Esophagus muscularis mucosa (tissue), 4 donors: ENCODE results near the gene DYNC1I1. TPM values are rescaled to one million over a fixed set of nuclear protein-coding genes. Genes with fewer than 3 reads are reported as not detected.

Experiments
- DNase-seq: peaks from one replicate; pipeline ENCODE4 v3.0.0-alpha.2; 2017; ENCODE audit errors: extremely low spot score
- H3K27ac ChIP-seq, 4 donors: fragments of 200-600 bp; sonication (generic); replicated peaks in 1 of 4; 1 replicate in 3 of 4; 2 replicates in 1 of 4; pipeline ENCODE4 v1.5.1; 2016 to 2019; ENCODE audit warnings: mild to moderate bottlenecking in 1 of 4
- H3K27me3 ChIP-seq, 4 donors: fragments of 200-600 bp; sonication (generic); one replicate each; pipeline versions ENCODE4 v1.5.1 to v1.6.0; 2016 to 2019
- H3K36me3 ChIP-seq, 4 donors: fragments of 200-600 bp; sonication (generic); one replicate each; pipeline ENCODE4 v1.5.1; 2016 to 2019
- H3K4me1 ChIP-seq, 4 donors: fragments of 200-600 bp; sonication (generic); one replicate each; pipeline ENCODE4 v1.5.1; 2016 to 2019
- H3K4me3 ChIP-seq, 4 donors: fragments of 200-600 bp; sonication (generic); 1 replicate in 2 of 4; 2 replicates in 2 of 4; pipeline ENCODE4 v1.5.1; 2016 to 2019; ENCODE audit warnings: mild to moderate bottlenecking in 4 of 4, moderate library complexity in 1 of 4
- H3K9me3 ChIP-seq, 4 donors: fragments of 200-600 bp; sonication (generic); 1 replicate in 3 of 4; 2 replicates in 1 of 4; pipeline ENCODE4 v1.5.1; 2016 to 2019
- EP300 ChIP-seq: sonication (generic); formaldehyde crosslinking; IDR thresholded peaks from one replicate; pipeline ENCODE4 v1.6.1; 2017; ENCODE audit warnings: antibody characterized with exemption
- POLR2A ChIP-seq: fragments of 450-650 bp; IDR thresholded peaks from one replicate; pipeline ENCODE4 v1.6.1; 2017; ENCODE audit warnings: antibody characterized with exemption, moderate library complexity, mild to moderate bottlenecking, low read depth
- POLR2AphosphoS5 ChIP-seq, 2 donors: sonication (generic); formaldehyde crosslinking; IDR thresholded peaks; one replicate each; pipeline ENCODE4 v1.6.1; 2017; ENCODE audit warnings: antibody characterized with exemption in 2 of 2
- WGBS: methylation state at CpG from one replicate; pipeline ENCODE4 v1.1.5; 2018; 5-methylcytosine and 5-hydroxymethylcytosine counted together
- intact Hi-C: fragments of 100-400 bp; cut with DNase I; formaldehyde crosslinking; loops from one replicate; pipeline ENCODE4 v1.15.1; 2023
- total RNA-seq, 4 donors: library from RNA; depleted of rRNA; stranded (reverse); fragments of >200 nt; gene quantifications; one replicate each; pipeline versions ENCODE4 v1.1.0 to v1.2.1, GENCODE V29; 2016
- TF ChIP-seq, protein P1 (sequence below), 3 experiments: fragments of 200-600 bp in 2 of 3; fragments of 450-650 bp in 1 of 3; sonication (generic) in 2 of 3; IDR thresholded peaks; one replicate each; pipeline ENCODE4 v1.5.1; 2017 to 2019; ENCODE audit warnings: antibody characterized with exemption in 3 of 3, mild to moderate bottlenecking in 2 of 3, moderate library complexity in 1 of 3

Gene DYNC1I1
- total RNA-seq, 4 donors from 2014 or later: 8.7 to 16.4 (median 12.3) TPM

DNA sequence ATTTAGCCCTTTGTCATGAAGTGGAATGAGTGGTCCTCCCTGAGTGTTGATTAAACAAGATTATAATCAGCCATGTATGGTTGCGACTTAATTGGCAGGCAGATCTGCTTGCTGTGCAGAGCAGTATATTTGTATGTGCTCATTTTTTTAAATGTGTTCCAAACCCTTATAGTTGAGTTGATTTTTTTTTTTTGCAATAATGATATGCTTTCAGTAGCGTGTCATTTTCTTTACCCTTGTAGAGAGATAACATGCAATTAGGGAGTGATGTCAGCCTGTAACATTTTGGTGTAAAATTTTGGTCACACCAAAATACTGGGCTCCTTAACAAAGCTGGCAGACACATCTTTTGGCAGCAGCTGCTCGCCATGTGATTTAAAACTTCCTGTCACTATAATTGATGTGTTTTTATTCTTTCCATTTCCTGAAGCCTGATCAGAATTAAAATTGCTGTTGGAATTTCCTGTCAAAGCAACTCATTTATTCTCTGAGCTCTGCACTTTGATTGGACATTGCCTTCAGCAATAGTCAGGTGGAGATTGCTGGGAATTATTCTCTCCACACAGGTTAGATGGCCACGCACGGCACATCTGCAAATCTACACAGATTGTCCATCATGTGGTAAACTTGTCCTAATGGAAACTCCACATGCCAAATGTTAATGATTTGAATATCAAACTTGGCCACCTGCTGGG is 125.3 kb downstream of the DYNC1I1 start:
- peaks cover 0 to 4% (median 0%) of the 10 kb centered on the region in 4 donors for H3K4me1 ChIP-seq
- TF ChIP-seq, protein P1, sequence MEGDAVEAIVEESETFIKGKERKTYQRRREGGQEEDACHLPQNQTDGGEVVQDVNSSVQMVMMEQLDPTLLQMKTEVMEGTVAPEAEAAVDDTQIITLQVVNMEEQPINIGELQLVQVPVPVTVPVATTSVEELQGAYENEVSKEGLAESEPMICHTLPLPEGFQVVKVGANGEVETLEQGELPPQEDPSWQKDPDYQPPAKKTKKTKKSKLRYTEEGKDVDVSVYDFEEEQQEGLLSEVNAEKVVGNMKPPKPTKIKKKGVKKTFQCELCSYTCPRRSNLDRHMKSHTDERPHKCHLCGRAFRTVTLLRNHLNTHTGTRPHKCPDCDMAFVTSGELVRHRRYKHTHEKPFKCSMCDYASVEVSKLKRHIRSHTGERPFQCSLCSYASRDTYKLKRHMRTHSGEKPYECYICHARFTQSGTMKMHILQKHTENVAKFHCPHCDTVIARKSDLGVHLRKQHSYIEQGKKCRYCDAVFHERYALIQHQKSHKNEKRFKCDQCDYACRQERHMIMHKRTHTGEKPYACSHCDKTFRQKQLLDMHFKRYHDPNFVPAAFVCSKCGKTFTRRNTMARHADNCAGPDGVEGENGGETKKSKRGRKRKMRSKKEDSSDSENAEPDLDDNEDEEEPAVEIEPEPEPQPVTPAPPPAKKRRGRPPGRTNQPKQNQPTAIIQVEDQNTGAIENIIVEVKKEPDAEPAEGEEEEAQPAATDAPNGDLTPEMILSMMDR (IDR thresholded peaks at IDR 0.05): no peak
- TF ChIP-seq POLR2A: no peak
- TF ChIP-seq POLR2AphosphoS5 (IDR thresholded peaks at IDR 0.05): no peak
- no peak for TF ChIP-seq EP300
- H3K27ac ChIP-seq: no peak overlapping the region
- no peak overlapping the region for H3K4me3 ChIP-seq
- no peaks in the 10 kb centered on the region for H3K36me3 ChIP-seq
- no peaks in the 10 kb centered on the region for H3K9me3 ChIP-seq
- intact Hi-C loops: no loop called here
- H3K27me3 ChIP-seq: no peaks in the 10 kb centered on the region
- DNase-seq: peak; percentile 50
- WGBS: 42% methylated on average over 5 of the region's 5 CpGs

DNA sequence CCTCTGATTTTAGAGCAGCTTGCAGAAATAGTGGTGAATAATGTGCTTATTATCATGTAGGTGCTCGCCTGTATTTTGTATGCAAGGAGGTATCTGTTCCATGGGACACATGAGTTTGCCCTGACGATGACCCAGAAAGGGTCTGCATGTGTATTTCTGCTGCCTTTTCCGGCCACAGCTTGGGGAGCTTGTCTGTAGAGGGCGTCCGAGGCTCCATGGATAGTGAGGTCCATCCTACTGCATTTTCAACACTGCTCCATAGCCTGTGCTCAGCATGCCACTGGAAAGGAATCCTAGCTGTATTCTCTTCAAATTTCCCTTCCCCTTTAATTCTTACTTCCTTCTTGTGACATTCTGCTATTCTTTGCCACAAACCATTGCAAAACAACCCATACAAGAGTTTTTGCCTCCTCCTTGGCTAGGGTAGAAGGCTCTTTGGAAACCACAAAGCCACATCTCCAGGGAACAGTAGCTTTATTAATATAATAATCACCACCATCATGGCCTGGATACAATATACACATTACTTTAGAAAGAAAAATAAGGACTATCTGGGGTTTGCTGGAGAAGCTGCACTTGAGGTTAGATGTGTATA is 127.7 kb downstream of the DYNC1I1 start:
- Histone ChIP-seq H3K4me1 (peaks cover 0 to 4% (median 0%) of the 10 kb centered on the region in 4 donors), H3K9me3 (no peaks in the 10 kb centered on the region), H3K27ac (no peak overlapping the region), H3K4me3 (no peak overlapping the region), H3K27me3 (no peaks in the 10 kb centered on the region), H3K36me3 (no peaks in the 10 kb centered on the region)
- intact Hi-C loops: no loop called here
- peak; percentile 85 for DNase-seq
- no peak for TF ChIP-seq POLR2A
- TF ChIP-seq, protein P1 (IDR thresholded peaks at IDR 0.05): no peak
- TF ChIP-seq POLR2AphosphoS5 (IDR thresholded peaks at IDR 0.05): no peak
- WGBS: 49% methylated on average over 5 of the region's 5 CpGs

DNA sequence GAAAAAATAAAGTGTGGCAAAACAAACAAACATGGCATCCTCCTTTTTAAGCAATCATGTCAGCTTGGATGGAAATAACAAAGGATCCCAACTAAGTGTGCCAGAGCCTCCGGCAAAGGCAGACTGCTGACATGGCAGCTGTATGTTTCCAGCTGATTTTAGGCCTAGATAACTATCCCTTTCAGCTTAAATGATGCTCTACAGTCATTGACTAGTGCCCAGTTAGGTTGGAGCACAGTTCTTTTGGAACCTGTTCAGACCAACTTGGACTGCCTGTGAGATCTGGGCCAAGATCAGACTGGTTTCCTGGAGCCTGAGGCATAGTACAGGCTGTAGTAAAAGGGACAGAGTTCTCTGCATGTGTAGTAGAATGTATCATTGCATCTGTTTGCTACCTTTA is 128.7 kb downstream of the DYNC1I1 start:
- TF ChIP-seq POLR2A (no peak), EP300 (no peak), POLR2AphosphoS5 (IDR thresholded peaks at IDR 0.05) (no peak)
- TF ChIP-seq, protein P1 (IDR thresholded peaks at IDR 0.05): no peak
- H3K27me3 ChIP-seq: no peaks in the 10 kb centered on the region
- intact Hi-C loops: no loop called here
- no peak overlapping the region for H3K27ac ChIP-seq
- no peak overlapping the region for H3K4me3 ChIP-seq
- 67% methylated on average over 1 of the region's 1 CpG for WGBS
- peak; percentile 53 for DNase-seq
- no peaks in the 10 kb centered on the region for H3K36me3 ChIP-seq
- no peaks in the 10 kb centered on the region for H3K9me3 ChIP-seq
- peaks cover 0 to 4% (median 0%) of the 10 kb centered on the region in 4 donors for H3K4me1 ChIP-seq

DNA sequence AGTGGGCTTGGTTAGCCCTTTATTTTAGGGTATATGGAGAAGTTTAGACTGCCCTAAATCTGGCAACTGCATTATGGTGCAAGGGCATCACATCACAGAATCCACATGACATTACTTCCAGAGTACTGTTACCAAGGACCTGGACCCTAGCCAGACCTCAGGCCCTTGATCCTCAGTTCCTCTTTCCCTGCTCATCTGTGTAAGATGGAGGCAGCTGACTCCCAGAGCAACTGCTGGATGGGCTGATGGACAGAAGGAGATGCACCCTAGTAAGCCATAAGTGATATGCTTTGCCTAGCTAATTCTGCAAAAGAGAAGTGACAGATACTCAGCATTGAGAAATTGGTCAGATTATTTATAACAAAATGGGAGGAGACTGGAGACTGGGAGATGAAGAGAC is 131.7 kb downstream of the DYNC1I1 start:
- Histone ChIP-seq H3K27me3 (no peaks in the 10 kb centered on the region), H3K4me1 (no peaks in the 10 kb centered on the region), H3K27ac (no peak overlapping the region), H3K4me3 (no peak overlapping the region), H3K36me3 (no peaks in the 10 kb centered on the region), H3K9me3 (no peaks in the 10 kb centered on the region)
- peak; percentile 85 for DNase-seq
- intact Hi-C loops: no loop called here
- TF ChIP-seq EP300 (no peak), POLR2AphosphoS5 (IDR thresholded peaks at IDR 0.05) (no peak), POLR2A (no peak)
- TF ChIP-seq, protein P1 (IDR thresholded peaks at IDR 0.05): no peak

DNA sequence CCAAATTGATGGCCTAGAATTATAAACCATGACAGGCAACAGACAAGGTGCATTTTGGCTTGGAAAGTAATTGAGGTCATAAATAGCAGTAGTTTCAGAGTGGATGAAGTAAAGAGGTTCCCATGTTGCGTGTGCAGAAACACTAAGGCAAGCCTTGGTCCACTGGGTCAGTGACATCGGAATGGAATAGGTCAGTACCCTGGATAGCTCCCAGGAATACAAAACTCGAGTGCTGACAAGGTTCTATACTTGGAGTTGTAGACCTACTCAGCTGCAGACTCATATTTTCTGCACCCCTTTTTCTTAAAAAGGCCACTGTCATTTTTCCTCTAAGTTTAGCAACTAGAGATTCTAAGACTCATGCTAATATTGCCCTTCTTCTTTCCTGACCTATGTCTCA is 132.8 kb downstream of the DYNC1I1 start:
- Histone ChIP-seq H3K27ac (no peak overlapping the region), H3K4me3 (no peak overlapping the region), H3K36me3 (no peaks in the 10 kb centered on the region), H3K4me1 (no peaks in the 10 kb centered on the region), H3K27me3 (no peaks in the 10 kb centered on the region), H3K9me3 (no peaks in the 10 kb centered on the region)
- 55% methylated on average over 3 of the region's 3 CpGs for WGBS
- peak; percentile 17 for DNase-seq
- intact Hi-C loops: no loop called here
- TF ChIP-seq POLR2AphosphoS5 (IDR thresholded peaks at IDR 0.05): no peak
- no peak for TF ChIP-seq POLR2A
- TF ChIP-seq, protein P1 (IDR thresholded peaks at IDR 0.05): no peak
- TF ChIP-seq EP300: no peak
